ENCODE measurements around the gene CLPTM1L. TPM values are rescaled to one million over a fixed set of nuclear protein-coding genes. Genes with fewer than 3 reads are reported as not detected.

The CLPTM1L gene
- total RNA-seq, 1 donor from 2014 or later = 84.8 TPM

GRCh38 chr5:1295650-1296037 lies 49.3 kb downstream of the CLPTM1L start:
- H3K4me1 Mint-ChIP-seq (ENCODE audit: unreplicated experiment) = peaks cover 5% of the 10 kb centered on the region
- H3K27me3 Mint-ChIP-seq = peaks cover 37% of the 10 kb centered on the region
- no peak for TF ChIP-seq CTCF (conservative IDR thresholded peaks at IDR 0.05)
- H3K36me3 Mint-ChIP-seq = no peaks in the 10 kb centered on the region
- H3K9me3 Mint-ChIP-seq = no peaks in the 10 kb centered on the region
- peak; percentile 67 for DNase-seq (ENCODE audit: extremely low spot score, unreplicated experiment)
- no peak overlapping the region for H3K27ac Mint-ChIP-seq
- peak overlapping the region; percentile 44 for H3K4me3 Mint-ChIP-seq

DNA sequence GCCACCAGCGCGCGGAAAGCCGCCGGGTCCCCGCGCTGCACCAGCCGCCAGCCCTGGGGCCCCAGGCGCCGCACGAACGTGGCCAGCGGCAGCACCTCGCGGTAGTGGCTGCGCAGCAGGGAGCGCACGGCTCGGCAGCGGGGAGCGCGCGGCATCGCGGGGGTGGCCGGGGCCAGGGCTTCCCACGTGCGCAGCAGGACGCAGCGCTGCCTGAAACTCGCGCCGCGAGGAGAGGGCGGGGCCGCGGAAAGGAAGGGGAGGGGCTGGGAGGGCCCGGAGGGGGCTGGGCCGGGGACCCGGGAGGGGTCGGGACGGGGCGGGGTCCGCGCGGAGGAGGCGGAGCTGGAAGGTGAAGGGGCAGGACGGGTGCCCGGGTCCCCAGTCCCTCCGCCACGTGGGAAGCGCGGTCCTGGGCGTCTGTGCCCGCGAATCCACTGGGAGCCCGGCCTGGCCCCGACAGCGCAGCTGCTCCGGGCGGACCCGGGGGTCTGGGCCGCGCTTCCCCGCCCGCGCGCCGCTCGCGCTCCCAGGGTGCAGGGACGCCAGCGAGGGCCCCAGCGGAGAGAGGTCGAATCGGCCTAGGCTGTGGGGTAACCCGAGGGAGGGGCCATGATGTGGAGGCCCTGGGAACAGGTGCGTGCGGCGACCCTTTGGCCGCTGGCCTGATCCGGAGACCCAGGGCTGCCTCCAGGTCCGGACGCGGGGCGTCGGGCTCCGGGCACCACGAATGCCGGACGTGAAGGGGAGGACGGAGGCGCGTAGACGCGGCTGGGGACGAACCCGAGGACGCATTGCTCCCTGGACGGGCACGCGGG lies 49.9 kb downstream of the CLPTM1L start, which contains the start of gene TERT:
Gene TERT (minus strand): TSS at position 234 of the 815 bp plus-strand sequence. CDS start 79 bp downstream, at position 155.
- peak; percentile 75 for DNase-seq (ENCODE audit: extremely low spot score, unreplicated experiment)
- no peak within 1 kb of the TSS for H3K27ac Mint-ChIP-seq
- H3K4me3 Mint-ChIP-seq = peak within 1 kb of the TSS; percentile 44
- peaks cover 37% of the 10 kb centered on the region for H3K27me3 Mint-ChIP-seq
- H3K4me1 Mint-ChIP-seq (ENCODE audit: unreplicated experiment) = peaks cover 5% of the 10 kb centered on the region
- no peaks in the 10 kb centered on the region for H3K9me3 Mint-ChIP-seq
- H3K36me3 Mint-ChIP-seq = no peaks in the 10 kb centered on the region
- no peak for TF ChIP-seq CTCF (conservative IDR thresholded peaks at IDR 0.05)

GRCh38 chr5:1294206-1294834 lies 50.6 kb downstream of the CLPTM1L start:
- peak; percentile 67 for DNase-seq (ENCODE audit: extremely low spot score, unreplicated experiment)
- no peak for TF ChIP-seq CTCF (conservative IDR thresholded peaks at IDR 0.05)
- Mint-ChIP-seq H3K4me1 (ENCODE audit: unreplicated experiment) (peaks cover 5% of the 10 kb centered on the region), H3K27me3 (peaks cover 37% of the 10 kb centered on the region), H3K4me3 (no peak overlapping the region), H3K27ac (no peak overlapping the region), H3K36me3 (no peaks in the 10 kb centered on the region), H3K9me3 (no peaks in the 10 kb centered on the region)

DNA sequence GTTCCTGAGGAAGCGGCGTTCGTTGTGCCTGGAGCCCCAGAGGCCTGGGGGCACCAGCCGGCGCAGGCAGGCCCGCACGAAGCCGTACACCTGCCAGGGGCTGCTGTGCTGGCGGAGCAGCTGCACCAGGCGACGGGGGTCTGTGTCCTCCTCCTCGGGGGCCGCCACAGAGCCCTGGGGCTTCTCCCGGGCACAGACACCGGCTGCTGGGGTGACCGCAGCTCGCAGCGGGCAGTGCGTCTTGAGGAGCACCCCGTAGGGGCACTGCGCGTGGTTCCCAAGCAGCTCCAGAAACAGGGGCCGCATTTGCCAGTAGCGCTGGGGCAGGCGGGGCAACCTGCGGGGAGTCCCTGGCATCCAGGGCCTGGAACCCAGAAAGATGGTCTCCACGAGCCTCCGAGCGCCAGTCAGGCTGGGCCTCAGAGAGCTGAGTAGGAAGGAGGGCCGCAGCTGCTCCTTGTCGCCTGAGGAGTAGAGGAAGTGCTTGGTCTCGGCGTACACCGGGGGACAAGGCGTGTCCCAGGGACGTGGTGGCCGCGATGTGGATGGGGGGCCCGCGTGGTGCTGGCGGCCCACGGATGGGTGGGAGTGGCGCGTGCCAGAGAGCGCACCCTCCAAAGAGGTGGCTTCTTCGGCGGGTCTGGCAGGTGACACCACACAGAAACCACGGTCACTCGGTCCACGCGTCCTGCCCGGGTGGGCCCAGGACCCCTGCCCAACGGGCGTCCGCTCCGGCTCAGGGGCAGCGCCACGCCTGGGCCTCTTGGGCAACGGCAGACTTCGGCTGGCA lies 51.3 kb downstream of the CLPTM1L start:
- DNase-seq (ENCODE audit: extremely low spot score, unreplicated experiment) = no peak
- H3K4me1 Mint-ChIP-seq (ENCODE audit: unreplicated experiment) = peaks cover 5% of the 10 kb centered on the region
- H3K27me3 Mint-ChIP-seq = peaks cover 35% of the 10 kb centered on the region
- H3K27ac Mint-ChIP-seq = no peak overlapping the region
- TF ChIP-seq CTCF (conservative IDR thresholded peaks at IDR 0.05) = no peak
- H3K9me3 Mint-ChIP-seq = no peaks in the 10 kb centered on the region
- H3K4me3 Mint-ChIP-seq = peak overlapping the region; percentile 44
- no peaks in the 10 kb centered on the region for H3K36me3 Mint-ChIP-seq

DNA sequence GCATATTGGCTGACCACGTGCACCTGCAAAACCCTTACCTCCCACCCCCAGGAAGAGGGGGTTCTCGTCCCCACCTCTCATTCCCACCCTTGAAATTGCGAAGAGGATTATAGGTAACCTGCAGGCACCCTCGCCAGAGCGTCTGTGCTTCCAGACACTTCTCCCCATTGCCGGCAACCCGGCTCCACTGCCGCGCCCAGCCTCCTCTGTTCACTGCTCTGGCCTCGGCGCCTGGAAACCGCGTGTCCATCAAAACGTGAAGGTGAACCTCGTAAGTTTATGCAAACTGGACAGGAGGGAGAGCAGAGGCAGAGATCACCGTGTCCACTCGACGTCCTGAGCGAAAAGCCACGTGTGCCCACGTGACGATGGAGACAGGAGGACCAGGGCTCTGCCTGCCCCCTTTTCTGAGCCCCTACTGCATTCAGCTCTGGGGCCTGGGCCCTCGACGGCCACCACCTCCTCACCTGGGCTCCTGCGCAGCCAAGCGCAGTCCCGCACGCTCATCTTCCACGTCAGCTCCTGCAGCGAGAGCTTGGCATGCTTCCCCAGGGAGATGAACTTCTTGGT lies 52.0 kb downstream of the CLPTM1L start:
- Mint-ChIP-seq H3K27ac (no peak overlapping the region), H3K36me3 (no peaks in the 10 kb centered on the region), H3K4me3 (no peak overlapping the region), H3K9me3 (peaks cover 5% of the 10 kb centered on the region), H3K27me3 (peaks cover 37% of the 10 kb centered on the region), H3K4me1 (ENCODE audit: unreplicated experiment) (peaks cover 5% of the 10 kb centered on the region)
- no peak for TF ChIP-seq CTCF (conservative IDR thresholded peaks at IDR 0.05)
- no peak for DNase-seq (ENCODE audit: extremely low spot score, unreplicated experiment)

Measured in type B pancreatic cell (in vitro differentiated cells).